Measurements from ENCODE around the gene FAM185A.

DNA sequence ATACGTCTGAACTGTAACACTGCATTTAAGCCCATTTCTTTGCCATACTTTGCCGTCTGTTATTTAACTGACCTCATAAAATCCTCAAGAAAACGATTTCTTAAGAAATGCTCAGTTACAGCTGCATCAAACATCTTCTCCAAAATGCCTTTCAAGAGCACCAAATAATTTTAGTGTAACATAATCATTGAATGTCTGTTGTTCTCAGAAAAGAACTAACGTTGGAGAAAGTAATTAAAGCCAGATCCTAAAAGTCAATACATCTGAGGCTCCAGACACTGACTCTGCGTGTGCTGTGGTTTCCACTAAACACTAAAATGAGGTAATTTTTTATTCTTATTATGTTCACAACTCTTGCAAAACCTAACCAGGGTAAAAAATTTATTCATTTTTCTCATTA lies 100.3 kb downstream of the FAM185A start:
- TF ChIP-seq, protein P1, sequence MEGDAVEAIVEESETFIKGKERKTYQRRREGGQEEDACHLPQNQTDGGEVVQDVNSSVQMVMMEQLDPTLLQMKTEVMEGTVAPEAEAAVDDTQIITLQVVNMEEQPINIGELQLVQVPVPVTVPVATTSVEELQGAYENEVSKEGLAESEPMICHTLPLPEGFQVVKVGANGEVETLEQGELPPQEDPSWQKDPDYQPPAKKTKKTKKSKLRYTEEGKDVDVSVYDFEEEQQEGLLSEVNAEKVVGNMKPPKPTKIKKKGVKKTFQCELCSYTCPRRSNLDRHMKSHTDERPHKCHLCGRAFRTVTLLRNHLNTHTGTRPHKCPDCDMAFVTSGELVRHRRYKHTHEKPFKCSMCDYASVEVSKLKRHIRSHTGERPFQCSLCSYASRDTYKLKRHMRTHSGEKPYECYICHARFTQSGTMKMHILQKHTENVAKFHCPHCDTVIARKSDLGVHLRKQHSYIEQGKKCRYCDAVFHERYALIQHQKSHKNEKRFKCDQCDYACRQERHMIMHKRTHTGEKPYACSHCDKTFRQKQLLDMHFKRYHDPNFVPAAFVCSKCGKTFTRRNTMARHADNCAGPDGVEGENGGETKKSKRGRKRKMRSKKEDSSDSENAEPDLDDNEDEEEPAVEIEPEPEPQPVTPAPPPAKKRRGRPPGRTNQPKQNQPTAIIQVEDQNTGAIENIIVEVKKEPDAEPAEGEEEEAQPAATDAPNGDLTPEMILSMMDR (IDR thresholded peaks at IDR 0.05) = no peak
- TF ChIP-seq EP300 (IDR thresholded peaks at IDR 0.05; ENCODE audit: low read depth) = no peak
